Measurements from ENCODE around the gene KATNB1. TPM values are rescaled to one million over a fixed set of nuclear protein-coding genes. Genes with fewer than 3 reads are reported as not detected.

KATNB1 gene
- total RNA-seq, 2 donors from 2014 or later = 17.0 to 26.3 TPM

GRCh38 chr16:57797526-57798266, 62.1 kb downstream of the KATNB1 start:
- H3K4me1 ChIP-seq = peaks cover 9% of the 10 kb centered on the region
- peak overlapping the region; percentile 20 for H3K4me3 ChIP-seq

GRCh38 chr16:57798267-57798810, 62.8 kb downstream of the KATNB1 start:
- Histone ChIP-seq H3K9me3 (no peaks in the 10 kb centered on the region), H3K27me3 (peaks cover 11% of the 10 kb centered on the region), H3K4me1 (peaks cover 9% of the 10 kb centered on the region), H3K27ac (no peak overlapping the region), H3K9ac (ENCODE audit: low read depth in 2 of 2, low read length in 2 of 2) (no peak overlapping the region), H3K36me3 (no peaks in the 10 kb centered on the region), H3K4me3 (peak overlapping the region; percentile 20)
- intact Hi-C loops (cut with DNase I) = no loop called here
- no peak for TF ChIP-seq CTCF (IDR thresholded peaks at IDR 0.05)
- no peak for DNase-seq

More at GRCh38 chr16:57797526-57798266, 62.1 kb downstream of the KATNB1 start:
- Histone ChIP-seq H3K9me3 (no peaks in the 10 kb centered on the region), H3K27me3 (peaks cover 11% of the 10 kb centered on the region), H3K27ac (no peak overlapping the region), H3K9ac (ENCODE audit: low read depth in 2 of 2, low read length in 2 of 2) (no peak overlapping the region), H3K36me3 (no peaks in the 10 kb centered on the region)
- intact Hi-C loops (cut with DNase I) = no loop called here
- peak; percentile 57 for DNase-seq
- no peak for TF ChIP-seq CTCF (IDR thresholded peaks at IDR 0.05)

- no peak for TF ChIP-seq CTCF (IDR thresholded peaks at IDR 0.05)
- Histone ChIP-seq H3K4me1 (peaks cover 9% of the 10 kb centered on the region), H3K4me3 (no peak overlapping the region), H3K9me3 (no peaks in the 10 kb centered on the region), H3K36me3 (no peaks in the 10 kb centered on the region), H3K9ac (ENCODE audit: low read depth in 2 of 2, low read length in 2 of 2) (no peak overlapping the region), H3K27me3 (peaks cover 11% of the 10 kb centered on the region), H3K27ac (no peak overlapping the region)
- intact Hi-C loops (cut with DNase I) = no loop called here
- no peak for DNase-seq
These were observed 63.5 kb downstream of the KATNB1 start for GRCh38 chr16:57798953-57799599.

- H3K9me3 ChIP-seq = no peaks in the 10 kb centered on the region
- peaks cover 9% of the 10 kb centered on the region for H3K4me1 ChIP-seq
- peaks cover 11% of the 10 kb centered on the region for H3K27me3 ChIP-seq
- no peak overlapping the region for H3K9ac ChIP-seq (ENCODE audit: low read depth in 2 of 2, low read length in 2 of 2)
- no peak for TF ChIP-seq CTCF (IDR thresholded peaks at IDR 0.05)
- intact Hi-C loops (cut with DNase I) = no loop called here
- no peak overlapping the region for H3K27ac ChIP-seq
- DNase-seq = no peak
- no peak overlapping the region for H3K4me3 ChIP-seq
- H3K36me3 ChIP-seq = no peaks in the 10 kb centered on the region
These were observed 64.1 kb downstream of the KATNB1 start for GRCh38 chr16:57799600-57800199.

- no peaks in the 10 kb centered on the region for H3K9me3 ChIP-seq
- H3K9ac ChIP-seq (ENCODE audit: low read depth in 2 of 2, low read length in 2 of 2) = peak overlapping the region in 1 of 2 donors; percentile 46
- peaks cover 11% of the 10 kb centered on the region for H3K27me3 ChIP-seq
- DNase-seq = no peak
- no peaks in the 10 kb centered on the region for H3K36me3 ChIP-seq
- H3K4me1 ChIP-seq = peaks cover 9% of the 10 kb centered on the region
- intact Hi-C loops (cut with DNase I) = no loop called here
- H3K27ac ChIP-seq = no peak overlapping the region
- no peak overlapping the region for H3K4me3 ChIP-seq
- TF ChIP-seq CTCF (IDR thresholded peaks at IDR 0.05) = no peak
These were observed 64.9 kb downstream of the KATNB1 start for GRCh38 chr16:57800200-57801097.
